Measurements from ENCODE around the gene RAB12. TPM values are rescaled to one million over a fixed set of nuclear protein-coding genes. Genes with fewer than 3 reads are reported as not detected.
A peak's percentile ranks its signal among the peaks of the same experiment; 100 is the strongest.

Gene RAB12
- total RNA-seq, 1 donor from 2014 or later = 48.5 TPM

DNA sequence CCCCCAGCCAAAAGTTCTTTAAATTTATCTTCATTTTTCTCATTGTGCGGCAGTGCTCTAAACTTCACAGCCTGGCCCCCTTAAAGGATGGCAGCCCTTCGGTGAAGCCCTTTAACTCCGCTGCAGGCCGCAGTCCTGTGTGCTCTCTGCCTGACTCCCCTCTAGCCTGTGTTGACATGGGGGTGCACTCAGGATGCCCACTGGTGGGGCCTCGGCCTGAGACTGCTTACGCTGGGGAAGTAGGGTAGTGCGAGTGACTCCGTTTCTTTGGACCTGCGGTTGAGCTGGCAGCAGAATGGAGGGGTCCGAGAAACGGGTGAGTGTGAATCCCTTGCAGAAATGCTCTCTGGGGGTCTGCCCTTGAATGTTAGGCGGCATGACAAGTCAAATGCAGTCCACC is 5.6 kb downstream of the RAB12 start:
- no peak for TF ChIP-seq CTCF (IDR thresholded peaks at IDR 0.05)
- no peaks in the 10 kb centered on the region for H3K9me3 Mint-ChIP-seq (ENCODE audit: unreplicated experiment)
- DNase-seq (ENCODE audit: extremely low spot score, unreplicated experiment) = no peak
- no peaks in the 10 kb centered on the region for H3K27me3 Mint-ChIP-seq (ENCODE audit: unreplicated experiment)
- H3K4me3 Mint-ChIP-seq (ENCODE audit: unreplicated experiment) = no peak overlapping the region
- H3K4me1 Mint-ChIP-seq (ENCODE audit: unreplicated experiment) = peaks cover 58% of the 10 kb centered on the region
- H3K27ac Mint-ChIP-seq (ENCODE audit: unreplicated experiment) = peak overlapping the region; percentile 92
- H3K36me3 Mint-ChIP-seq (ENCODE audit: unreplicated experiment) = no peaks in the 10 kb centered on the region

DNA sequence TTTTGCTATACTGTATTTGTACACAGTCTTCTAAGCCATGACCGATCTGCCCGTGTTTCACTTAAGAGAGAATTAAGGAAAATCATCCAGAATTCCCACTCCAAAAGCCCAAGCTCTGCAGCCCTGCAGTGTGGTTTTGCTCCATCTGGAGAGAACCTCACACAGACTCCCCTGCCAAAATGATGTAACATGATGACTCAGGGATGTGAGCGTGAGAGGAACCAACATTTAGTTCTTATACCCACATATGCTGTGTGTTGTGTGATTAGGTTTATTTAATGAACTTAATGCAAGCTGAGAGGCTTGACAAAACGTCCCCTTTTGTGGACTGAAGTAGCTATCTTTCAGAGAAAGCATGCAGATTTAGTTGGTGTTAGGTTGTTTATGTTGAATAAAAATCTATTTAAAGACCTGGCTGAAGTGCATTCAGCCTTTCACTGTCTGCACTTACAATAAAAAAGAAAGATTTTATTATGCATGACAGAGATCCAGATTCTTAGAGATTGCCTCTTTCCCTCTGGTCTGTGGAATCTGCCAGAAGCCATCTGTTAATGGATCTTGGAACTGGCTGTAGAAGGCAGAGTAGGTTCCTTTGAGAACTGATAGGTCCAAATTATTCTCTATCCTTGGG is 6.3 kb downstream of the RAB12 start:
- peak overlapping the region; percentile 39 for H3K4me3 Mint-ChIP-seq (ENCODE audit: unreplicated experiment)
- H3K9me3 Mint-ChIP-seq (ENCODE audit: unreplicated experiment) = no peaks in the 10 kb centered on the region
- H3K36me3 Mint-ChIP-seq (ENCODE audit: unreplicated experiment) = no peaks in the 10 kb centered on the region
- TF ChIP-seq CTCF (IDR thresholded peaks at IDR 0.05) = no peak
- H3K4me1 Mint-ChIP-seq (ENCODE audit: unreplicated experiment) = peaks cover 55% of the 10 kb centered on the region
- H3K27me3 Mint-ChIP-seq (ENCODE audit: unreplicated experiment) = no peaks in the 10 kb centered on the region
- H3K27ac Mint-ChIP-seq (ENCODE audit: unreplicated experiment) = peak overlapping the region; percentile 92
- no peak for DNase-seq (ENCODE audit: extremely low spot score, unreplicated experiment)

- Mint-ChIP-seq H3K9me3 (ENCODE audit: unreplicated experiment) (no peaks in the 10 kb centered on the region), H3K27me3 (ENCODE audit: unreplicated experiment) (no peaks in the 10 kb centered on the region), H3K4me3 (ENCODE audit: unreplicated experiment) (no peak overlapping the region), H3K36me3 (ENCODE audit: unreplicated experiment) (no peaks in the 10 kb centered on the region), H3K4me1 (ENCODE audit: unreplicated experiment) (peaks cover 50% of the 10 kb centered on the region), H3K27ac (ENCODE audit: unreplicated experiment) (peak overlapping the region; percentile 92)
- no peak for DNase-seq (ENCODE audit: extremely low spot score, unreplicated experiment)
- no peak for TF ChIP-seq CTCF (IDR thresholded peaks at IDR 0.05)
Measured at GRCh38 chr18:8616028-8616401, 6.8 kb downstream of the RAB12 start.

DNA sequence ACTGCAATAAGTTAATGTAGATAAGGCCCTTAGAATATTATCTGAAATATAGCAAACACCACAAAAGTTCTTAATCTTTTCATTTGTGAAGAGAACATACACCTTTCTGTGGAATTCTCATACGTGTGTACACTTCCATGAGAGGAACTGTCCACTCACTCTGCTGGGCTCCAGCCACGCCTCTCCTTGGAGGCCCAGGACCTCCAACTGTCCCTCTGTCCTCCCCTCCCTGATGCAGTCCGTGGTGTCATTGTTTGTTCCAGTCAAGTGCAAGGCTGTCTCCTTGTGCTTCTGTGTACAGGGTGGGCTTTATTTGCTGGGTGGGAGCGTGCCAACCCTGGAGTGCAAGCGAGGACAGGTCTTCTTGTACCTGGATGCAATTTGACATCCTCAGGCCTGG is 8.7 kb downstream of the RAB12 start:
- Mint-ChIP-seq H3K36me3 (ENCODE audit: unreplicated experiment) (peaks cover 5% of the 10 kb centered on the region), H3K27me3 (ENCODE audit: unreplicated experiment) (no peaks in the 10 kb centered on the region), H3K27ac (ENCODE audit: unreplicated experiment) (no peak overlapping the region), H3K9me3 (ENCODE audit: unreplicated experiment) (no peaks in the 10 kb centered on the region), H3K4me3 (ENCODE audit: unreplicated experiment) (no peak overlapping the region), H3K4me1 (ENCODE audit: unreplicated experiment) (peaks cover 45% of the 10 kb centered on the region)
- no peak for DNase-seq (ENCODE audit: extremely low spot score, unreplicated experiment)
- TF ChIP-seq CTCF (IDR thresholded peaks at IDR 0.05) = no peak

- no peak overlapping the region for H3K27ac Mint-ChIP-seq (ENCODE audit: unreplicated experiment)
- H3K4me1 Mint-ChIP-seq (ENCODE audit: unreplicated experiment) = peaks cover 49% of the 10 kb centered on the region
- no peak overlapping the region for H3K4me3 Mint-ChIP-seq (ENCODE audit: unreplicated experiment)
- no peaks in the 10 kb centered on the region for H3K27me3 Mint-ChIP-seq (ENCODE audit: unreplicated experiment)
- DNase-seq (ENCODE audit: extremely low spot score, unreplicated experiment) = no peak
- no peaks in the 10 kb centered on the region for H3K9me3 Mint-ChIP-seq (ENCODE audit: unreplicated experiment)
- TF ChIP-seq CTCF (IDR thresholded peaks at IDR 0.05) = no peak
- H3K36me3 Mint-ChIP-seq (ENCODE audit: unreplicated experiment) = peaks cover 5% of the 10 kb centered on the region
Measured at GRCh38 chr18:8619041-8619440, 9.8 kb downstream of the RAB12 start.
